ENCODE data around the gene HCK. TPM values are rescaled to one million over a fixed set of nuclear protein-coding genes. Genes with fewer than 3 reads are reported as not detected.
A peak's percentile ranks its signal among the peaks of the same experiment; 100 is the strongest.

Gene HCK
- total RNA-seq, result 3.7 TPM

DNA sequence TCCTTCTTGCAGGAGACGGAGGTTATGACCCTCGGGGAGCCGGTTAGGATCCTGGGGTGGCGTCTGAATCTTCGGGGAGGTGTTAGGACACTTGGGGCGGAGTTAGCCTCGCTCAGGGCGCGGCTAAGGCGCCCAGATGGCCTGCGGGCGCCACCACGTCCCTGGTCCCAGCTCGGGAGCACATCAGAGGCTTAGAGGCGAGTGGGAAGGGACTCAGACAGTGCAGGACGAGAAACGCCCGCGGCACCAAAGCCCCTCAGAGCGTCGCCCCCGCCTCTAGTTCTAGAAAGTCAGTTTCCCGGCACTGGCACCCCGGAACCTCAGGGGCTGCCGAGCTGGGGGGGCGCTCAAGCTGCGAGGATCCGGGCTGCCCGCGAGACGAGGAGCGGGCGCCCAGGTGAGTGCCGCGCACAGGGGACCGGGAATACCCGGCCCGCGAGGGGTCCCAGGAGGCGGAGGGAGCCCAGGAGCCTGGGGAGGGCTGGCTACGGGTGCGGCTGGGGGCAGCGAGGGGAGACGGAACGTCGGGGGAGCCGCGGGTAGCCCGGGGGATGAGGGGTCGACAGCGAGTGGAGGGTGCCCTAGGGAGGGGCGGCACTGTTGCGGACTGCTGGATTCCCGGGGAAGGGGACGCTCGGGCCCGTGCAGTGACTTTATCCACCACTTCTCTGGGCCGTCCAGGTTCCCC lies at the start of gene HCK:
Gene HCK, plus strand, starts transcription at position 153 of the 688 bp plus-strand sequence.
- DNase-seq, result no peak

DNA sequence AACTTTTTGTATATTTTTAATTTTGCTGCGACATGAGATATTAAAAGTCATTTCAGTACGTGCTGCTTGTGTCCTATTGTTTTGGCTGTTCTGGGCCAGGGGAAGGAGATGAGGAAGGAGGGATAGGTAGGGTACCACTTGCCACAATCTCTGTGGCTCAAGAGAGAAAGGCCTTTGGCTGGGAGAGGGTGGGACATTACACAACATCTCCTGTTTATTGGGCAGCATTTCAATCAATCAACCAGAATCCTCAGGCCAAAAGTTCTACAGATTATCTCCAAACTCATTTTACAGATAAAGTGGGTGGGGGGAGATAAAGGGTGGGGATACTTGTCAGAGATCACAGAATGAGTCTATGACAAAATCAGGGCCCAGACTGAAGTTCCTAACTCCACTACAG lies 48.7 kb upstream of the HCK start:
- no peak for DNase-seq

DNA sequence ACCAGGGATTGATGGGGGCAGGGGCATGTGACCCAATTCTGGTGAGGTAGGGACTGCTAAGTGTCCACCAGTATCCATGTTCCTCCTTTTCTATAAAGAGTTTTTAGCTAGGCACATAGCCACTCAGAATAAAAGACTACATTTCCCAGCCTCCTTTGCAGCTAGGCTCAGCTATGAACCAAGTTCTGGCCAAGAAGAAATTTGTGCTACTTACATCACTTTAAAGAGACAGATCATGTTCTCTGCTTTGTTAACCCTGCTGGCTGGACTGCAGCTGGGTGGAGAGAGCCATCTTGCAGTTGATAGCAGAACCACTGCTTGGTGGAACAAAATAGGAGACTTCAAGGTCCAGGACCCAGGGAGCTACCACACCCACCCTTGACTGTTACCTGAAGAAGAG lies 47.1 kb upstream of the HCK start:
- DNase-seq, result no peak

DNA sequence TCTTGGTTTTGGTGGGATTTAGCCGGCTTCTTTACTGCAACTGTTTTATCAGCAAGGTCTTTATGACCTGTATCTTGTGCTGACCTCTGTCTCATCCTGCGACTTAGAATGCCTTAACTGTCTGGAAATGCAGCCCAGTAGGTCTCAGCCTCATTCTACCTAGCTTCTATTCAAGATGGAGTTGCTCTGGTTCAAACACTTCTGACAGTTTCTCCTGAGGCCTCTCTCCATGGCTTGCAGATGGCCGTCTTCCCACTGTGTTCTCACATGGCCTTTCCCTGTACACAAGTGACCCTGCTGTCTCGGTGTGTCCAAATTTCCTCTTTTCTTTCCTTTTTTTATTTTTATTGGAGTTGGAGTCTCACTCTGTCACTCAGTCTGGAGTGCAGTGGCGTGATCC lies 46.0 kb upstream of the HCK start:
- DNase-seq, result no peak

DNA sequence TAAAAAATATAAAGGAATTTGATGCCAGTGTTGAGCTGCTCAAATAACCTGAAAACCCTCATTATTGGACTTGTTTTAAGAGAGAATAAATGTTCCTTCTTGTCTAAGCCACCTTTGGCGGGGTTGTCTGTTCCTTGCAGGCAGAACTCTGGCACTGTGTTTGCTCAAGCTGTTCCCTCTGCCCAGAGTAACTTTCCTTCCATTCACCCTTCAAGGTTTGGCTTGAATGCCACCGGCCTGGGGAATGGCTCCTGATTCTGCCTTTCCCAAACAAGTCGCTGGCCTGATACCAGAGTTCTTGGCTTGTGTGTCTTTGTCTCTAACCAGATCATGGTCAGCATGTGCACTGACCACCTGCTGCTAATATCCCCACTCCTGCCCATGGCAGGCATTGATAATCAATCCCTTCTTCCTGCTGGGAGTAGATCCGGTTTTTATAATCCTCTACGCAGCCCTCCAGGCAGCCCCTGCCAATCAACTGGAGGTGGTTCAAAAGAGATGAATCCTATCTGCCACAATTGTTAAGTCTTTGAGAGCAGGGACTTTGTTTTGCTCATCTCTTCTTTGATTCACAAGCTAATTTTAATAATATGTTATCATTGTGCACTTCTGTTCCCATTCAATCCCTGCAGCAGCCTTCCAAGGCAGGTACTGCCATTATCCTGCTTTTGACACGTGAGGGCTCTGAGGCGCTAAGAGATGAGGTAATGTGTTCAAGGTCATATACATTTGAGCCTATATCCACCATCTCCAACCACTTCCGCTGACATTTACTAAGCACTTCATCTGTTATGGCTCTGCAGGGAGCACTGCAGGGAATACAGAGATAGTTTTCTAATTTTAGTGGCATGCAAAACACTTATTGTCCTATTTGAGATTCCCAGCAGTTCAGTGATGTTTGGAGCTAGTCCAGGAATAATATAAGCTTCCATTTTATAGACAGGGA lies 44.9 kb upstream of the HCK start:
- no peak for DNase-seq

DNA sequence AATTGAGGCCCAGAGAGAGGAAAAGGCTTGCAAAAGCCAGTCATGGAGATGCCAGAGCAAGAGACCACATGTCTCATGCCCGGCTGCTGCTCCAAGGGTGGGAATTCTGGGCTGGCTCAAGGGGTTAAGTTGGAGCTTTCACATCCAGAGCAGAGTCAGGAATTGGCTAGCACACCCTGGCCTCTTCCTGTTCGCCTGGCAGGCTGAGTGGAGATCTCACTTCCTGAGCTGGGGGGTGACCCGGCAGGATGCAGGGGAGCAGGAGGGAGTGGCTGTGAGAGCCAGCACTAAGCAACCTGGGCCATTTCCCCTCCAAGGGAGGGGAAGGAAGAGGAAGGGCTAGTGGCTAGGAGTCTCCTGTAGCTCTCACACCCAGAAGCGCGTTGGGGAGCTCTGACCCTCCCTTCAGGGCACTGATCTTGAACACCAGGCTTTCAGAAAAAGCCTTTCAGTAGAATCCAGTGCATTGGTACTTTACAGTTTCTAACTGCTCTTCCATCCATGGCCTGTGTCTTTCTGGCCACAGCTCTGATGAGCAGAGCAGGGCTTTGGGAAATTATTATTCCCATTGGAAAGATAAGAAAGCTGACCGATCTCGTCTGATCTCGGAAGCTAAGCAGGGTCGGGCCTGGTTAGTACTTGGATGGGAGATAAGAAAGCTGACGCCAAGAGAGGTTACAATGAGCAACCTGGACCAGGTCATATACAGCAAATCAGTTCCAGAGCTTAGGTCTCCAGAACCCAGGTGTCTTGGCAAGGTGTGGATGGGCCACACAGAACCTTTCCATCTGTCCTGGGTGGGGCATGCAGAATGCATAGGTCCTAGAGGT lies 44.0 kb upstream of the HCK start:
- DNase-seq, result peak; percentile 11

DNA sequence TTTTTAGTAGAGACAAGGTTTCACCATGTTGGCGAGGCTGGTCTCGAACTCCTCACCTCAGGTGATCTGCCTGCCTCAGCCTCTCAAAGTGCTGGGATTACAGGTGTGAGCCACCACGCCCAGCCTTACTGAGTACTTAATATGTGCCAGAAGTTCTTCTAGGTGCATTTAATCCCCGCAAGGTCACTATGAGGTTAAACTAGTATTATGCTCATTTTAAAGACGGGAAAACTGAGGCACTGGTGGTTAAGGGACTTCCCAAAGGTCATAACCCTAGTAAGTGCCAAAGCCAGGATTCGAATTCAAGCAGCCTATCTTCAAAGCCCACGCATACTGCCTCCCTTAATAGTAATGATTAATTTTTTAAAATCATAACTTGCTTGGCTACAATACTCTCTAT lies 42.5 kb upstream of the HCK start:
- DNase-seq, result no peak

DNA sequence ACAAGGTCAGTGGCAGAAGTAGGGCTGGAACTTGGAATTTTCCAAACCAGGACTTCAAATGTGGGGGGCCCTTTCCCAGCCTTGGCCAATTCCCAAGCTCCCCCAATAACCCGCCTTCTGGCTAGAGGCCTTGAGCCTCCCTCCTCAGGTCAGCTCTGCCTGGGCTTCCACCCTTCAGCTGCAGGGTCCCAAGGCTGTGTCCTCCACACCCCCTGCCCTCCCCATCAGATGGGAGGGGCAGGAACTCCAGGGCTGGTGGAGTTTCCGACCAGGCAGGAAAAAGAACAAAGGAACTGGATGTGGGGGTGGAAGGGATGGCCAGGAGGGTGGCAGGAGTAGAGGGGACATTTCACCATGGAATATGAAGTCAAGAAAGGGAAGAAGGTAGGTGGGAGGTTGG lies 41.9 kb upstream of the HCK start, which contains the start of gene CCM2L:
Gene CCM2L, plus strand, starts transcription at position 338 of the 400 bp plus-strand sequence. Its CDS starts 17 bp downstream, at position 355.
- DNase-seq, result no peak

DNA sequence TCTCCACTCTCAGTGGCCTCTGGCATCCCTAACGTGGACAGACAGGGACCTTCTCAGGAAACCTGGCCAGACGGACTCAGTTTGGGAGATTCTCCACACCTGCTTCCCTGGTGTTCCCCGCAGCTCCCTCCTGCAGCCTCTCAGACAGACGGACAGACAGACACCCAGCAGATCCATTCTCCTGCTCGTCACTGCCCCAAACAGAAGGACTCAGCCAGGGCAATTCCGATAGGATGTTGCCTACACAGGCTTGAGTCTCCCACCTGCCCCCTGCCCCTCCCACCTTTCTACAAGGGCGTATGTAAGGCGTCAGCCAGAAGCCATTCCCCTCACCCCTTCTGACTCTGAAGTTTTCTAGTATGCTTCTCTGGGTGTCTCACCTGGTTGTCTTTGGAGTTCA lies 41.4 kb upstream of the HCK start:
- no peak for DNase-seq

DNA sequence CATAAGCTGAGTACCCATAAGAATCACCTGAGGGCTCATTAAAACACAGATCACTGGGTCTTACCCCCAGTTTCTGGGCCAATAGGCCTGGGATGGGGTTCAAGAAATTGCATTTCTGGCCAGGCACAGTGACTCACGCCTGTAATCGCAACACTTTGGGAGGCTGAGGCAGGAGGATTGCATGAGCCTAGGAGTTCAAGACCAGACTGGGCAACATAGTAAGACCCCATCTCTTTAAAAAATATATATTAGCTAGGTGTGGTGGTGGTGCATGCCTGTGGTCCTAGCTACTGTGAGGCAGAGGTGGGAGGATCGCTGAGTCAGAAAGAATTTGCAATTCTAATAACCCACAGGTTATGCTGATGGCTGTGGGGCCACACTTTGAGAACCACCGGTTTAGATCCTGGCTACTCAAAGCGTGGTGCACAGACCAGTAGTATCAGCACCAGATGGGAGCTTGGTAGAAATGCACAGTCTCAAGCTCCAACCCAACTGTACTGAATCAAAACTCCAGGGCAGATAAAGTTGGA lies 39.8 kb upstream of the HCK start:
- no peak for DNase-seq

DNA sequence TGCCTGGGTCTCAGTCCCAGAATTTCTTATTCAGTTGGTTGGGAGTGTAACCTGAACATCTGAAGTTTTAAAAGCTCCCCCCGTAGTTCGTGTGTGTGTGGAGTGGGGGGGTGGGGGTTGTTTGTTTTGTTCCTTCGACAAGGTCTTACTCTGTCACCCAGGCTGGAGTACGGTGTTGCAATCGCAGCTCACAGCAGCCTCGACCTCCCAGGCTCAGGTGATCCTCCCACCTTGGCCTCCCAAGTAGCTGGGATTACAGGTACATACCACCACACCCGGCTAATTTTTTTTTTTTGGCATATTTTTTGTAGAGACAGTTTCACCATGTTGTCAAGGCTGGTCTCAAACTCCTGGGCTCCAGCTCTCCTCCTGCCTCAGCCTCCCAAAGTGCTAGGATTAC lies 38.7 kb upstream of the HCK start:
- no peak for DNase-seq

DNA sequence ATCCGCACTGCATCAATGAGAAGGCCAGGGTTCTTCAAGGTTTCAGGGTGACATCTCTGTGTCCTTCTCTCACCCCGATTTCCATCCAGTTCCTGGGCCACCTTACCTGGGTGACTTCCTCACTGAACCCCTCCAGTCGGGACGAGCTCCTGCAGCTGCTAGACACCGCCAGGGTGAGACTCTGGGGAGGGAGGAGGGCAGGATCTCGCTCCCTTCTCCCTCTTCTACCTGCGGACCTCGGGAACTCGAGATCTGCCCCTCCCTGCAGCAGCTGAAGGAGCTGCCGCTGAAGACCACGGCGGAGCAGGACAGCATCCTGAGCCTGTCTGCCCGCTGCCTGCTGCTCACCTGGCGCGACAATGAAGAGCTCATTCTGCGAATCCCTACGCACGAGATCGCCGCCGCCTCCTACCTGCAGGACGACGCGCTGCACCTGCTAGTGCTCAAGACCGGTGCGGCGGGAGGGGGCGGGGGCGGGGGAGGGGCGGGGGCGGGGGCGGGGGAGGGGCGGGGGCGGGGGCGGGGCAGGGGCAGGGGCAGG lies 34.3 kb upstream of the HCK start:
- peak; percentile 12 for DNase-seq

DNA sequence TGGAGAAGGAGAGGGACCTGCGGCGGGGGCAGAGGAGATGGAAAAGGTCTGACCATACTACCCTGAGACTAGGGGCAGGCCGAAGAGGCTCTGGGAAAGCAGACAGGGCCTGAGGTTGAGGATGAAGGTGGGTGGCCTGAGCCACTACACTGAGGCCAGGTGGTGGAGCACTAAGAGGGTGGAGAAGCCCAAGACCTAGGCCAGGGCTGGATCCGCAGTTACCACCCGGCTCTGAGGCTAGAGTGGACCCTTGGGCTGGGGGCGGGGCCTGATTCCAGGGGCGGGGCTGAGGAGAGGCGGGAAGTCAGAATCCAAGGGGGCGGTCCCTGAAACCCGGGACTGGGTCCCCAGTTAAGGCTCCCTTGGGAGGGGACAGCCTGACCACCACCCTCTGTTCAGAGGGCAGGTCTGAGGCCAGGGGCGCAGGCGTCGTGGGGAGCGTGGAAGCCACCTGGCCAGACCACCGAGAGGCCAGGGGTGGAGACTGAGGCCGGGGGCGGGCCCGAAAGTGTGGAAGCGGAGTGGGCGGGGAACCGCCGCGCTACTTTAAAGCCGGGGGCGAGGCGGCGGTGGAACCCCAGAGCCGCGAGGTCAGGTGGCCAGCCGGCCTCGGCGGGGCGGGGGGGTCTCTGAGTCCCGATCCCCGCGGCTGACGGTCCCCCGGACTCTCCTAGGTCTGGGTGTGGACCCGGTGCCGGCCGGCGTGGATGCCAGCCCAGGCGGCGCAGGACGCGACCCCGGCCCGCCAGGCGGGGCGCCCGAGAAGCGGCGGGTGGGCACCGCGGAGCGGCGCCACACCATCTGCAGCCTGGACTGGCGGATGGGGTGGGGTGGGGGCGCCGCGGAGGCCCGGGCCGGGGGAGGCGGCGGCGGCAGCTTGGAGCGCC lies 33.5 kb upstream of the HCK start:
- peak; percentile 61 for DNase-seq

DNA sequence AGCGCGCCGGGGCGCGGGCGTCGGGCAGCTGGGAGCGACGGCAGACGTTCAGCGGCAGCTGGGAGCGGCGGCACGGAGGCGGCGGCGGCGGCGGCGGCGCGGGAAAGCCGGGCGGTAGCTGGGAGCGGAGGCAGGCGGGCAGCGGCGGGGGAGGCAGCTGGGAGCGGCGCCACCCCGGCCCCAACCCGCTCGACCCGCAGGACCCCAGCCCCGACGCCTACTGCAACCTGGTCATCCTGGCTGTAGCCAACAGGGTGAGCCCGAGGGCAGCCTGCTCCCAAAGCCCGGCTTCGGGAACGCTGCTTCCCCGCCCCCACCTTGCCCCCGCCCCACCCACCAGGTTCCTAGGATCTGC lies 32.9 kb upstream of the HCK start:
- peak; percentile 43 for DNase-seq

DNA sequence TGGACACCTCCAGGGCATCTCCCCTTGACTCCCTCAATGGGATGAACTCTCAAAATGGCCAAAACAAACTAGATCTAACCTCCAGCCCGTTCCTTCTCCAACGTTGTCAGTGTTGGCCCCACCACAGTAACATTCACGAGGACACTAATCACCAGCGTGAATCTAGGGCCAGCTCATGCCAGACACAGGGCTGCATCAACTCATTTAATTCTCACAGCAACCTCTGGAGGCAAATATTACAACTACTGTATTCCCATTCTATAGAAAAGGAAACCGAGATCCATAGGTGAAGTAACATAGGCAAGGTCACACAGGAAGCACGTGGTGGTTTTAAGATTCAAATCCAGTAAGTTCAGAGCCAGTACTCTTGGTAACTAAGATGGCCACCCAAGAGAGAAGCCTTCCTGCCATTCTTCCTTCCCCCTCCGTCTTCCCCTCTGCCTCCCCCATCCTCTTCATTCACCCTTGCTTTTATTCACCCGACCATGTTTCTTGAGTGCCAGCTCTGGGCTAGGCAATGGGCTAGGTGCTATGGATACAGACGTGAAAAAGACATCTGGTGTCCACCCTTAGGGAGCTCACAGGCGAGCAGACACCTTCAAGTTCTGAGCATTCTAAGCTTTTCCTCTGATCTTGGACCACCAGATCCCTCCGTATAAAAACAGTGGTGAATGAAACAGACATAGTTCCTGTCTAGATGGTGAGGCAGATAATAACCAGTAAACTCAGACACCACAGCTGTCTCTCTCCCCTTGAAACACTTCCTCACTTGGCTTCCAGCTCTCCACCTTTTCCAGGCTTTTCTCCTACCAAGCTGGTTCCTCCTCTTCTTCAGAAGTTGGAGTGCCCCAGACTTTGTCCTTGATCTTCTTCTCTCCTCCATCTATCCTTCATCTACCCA lies 32.2 kb upstream of the HCK start:
- DNase-seq, result no peak

DNA sequence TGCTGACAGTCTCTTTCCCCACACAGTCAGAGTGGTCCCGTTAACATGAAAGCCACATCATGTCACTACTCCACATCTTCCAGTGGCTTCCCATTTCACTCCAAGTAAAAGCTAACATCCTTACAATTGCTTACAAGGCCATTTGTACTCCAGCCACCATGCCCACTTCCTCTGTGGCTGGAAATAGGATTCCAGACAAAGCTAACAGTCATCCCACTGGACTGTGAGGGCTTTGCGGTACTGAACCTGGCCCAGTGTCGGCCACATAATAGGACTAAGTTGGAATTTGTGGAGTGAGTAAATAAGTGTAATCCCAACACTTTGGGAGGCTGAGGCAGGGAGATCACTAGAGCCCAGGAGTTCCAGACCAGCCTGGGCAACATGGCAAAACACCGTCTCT lies 31.0 kb upstream of the HCK start:
- DNase-seq, result no peak

DNA sequence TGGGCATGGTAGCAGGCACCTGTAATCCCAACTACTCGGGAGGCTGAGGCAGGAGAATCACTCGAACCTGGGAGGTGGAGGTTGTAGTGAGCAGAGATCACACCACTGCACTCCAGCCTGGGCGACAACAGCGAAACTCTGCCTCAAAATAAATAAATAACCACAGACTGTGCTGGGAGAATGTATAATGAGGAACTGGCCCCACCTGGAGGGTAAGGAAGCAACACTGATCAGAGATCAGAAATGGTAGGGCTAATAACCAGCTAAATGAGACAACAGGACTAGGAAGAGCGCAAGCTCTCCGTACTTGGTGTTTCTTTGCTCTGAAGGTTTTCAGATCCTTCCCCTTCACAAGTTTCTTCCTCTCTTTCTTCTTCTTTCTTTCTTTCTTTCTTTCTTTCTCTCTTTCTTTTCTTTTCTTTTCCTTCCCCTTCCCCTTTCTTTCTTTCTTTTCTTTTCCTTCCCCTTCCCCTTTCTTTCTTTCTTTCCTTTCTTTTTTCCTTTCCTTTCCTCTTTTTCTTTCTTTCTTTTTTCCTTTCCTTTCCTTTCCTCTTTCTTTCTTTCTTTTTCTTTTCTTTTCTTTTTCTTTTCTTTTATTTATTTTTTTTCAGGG lies 27.3 kb upstream of the HCK start:
- DNase-seq, result no peak

DNA sequence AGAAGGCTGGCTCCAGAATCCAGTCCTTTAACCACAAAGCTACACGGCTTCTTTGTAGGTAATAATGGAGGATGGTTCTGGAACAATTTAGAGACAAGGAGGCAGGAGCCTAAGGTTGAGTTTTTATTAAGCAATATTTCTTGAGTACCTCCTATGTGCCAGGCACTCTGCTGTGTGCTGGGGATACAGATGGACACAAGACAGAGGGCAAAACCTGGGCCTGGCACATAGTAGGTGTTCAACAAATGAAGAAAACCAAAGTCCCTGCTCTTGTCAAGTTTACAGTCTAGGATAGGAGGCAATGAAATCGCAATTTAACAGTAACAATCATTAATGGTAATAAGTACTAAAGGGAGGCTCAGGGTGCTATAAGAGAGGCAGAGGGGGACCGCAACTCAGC lies 24.4 kb upstream of the HCK start:
- no peak for DNase-seq

DNA sequence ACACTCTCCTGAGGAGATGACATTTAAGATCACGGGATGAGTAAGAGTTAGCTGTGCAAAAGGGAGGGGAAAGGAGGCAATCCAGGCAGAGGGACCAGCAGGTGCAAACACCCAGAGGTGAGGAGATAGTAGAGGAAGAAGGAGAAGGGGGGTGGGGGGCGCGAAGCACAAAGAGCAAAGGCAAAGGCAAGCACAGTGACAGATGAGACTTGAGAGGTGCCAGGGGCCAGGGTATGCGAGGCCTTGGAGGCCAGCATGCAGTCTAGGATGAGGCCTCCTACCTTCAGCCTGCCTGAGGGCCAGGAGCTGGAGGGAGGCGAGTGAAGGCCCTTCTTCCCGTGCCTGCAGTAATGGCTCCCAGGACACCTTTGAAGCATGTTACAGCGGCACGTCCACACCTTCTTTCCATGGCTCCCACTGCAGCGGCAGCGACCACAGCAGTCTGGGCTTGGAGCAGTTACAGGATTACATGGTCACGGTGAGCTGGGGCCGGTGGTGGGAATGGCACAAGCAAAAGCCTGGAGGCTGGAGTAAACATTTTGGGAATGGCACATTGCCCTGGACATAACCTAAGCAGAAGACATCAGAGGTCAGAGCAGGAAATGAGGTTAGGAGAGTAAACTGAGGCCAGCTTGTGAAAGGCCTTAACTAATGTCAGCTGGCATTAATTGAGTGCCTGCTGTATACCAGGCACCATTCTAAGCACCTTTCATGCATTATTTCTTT lies 23.2 kb upstream of the HCK start:
- DNase-seq, result peak; percentile 32
